Chondrocyte (in vitro differentiated cells): ENCODE measurements around the gene NEU1. TPM values are rescaled to one million over a fixed set of nuclear protein-coding genes. Genes with fewer than 3 reads are reported as not detected.
"Not testable (repeated sequence)": the region's sequence is repeated elsewhere in the genome, so short reads cannot be mapped to it uniquely, and the experiment has no call there.

Experiments
- DNase-seq: peaks from one replicate; pipeline ENCODE4 v3.0.0; 2021; ENCODE audit warnings: mixed read lengths, low spot score
- H3K27ac Mint-ChIP-seq: one replicate; pipeline ENCODE4 v1.8.0; 2021; ENCODE audit warnings: mild to moderate bottlenecking, moderate library complexity, mixed read lengths; ENCODE audit not compliant: unreplicated experiment
- H3K27me3 Mint-ChIP-seq: 2 replicates; pipeline ENCODE4 v1.8.0; 2021; ENCODE audit warnings: low read depth, mixed read lengths
- H3K36me3 Mint-ChIP-seq: 2 replicates; pipeline ENCODE4 v1.8.0; 2021; ENCODE audit warnings: low read depth, mixed read lengths
- H3K4me1 Mint-ChIP-seq: 2 replicates; pipeline ENCODE4 v1.8.0; 2021; ENCODE audit warnings: low read depth, mild to moderate bottlenecking, mixed read lengths
- H3K4me3 Mint-ChIP-seq: one replicate; pipeline ENCODE4 v1.8.0; 2021; ENCODE audit warnings: mild to moderate bottlenecking, moderate library complexity, mixed read lengths; ENCODE audit not compliant: unreplicated experiment
- H3K9me3 Mint-ChIP-seq: 2 replicates; pipeline ENCODE4 v1.8.0; 2021; ENCODE audit warnings: low read depth, mixed read lengths
- CTCF ChIP-seq: fragments of 200-600 bp; sonication (generic); IDR thresholded peaks from 2 replicates; pipeline ENCODE4 v1.5.0; 2021; ENCODE audit warnings: antibody characterized with exemption, mild to moderate bottlenecking, moderate library complexity
- long read RNA-seq: library from polyadenylated mRNA; stranded (forward); transcript quantifications from one replicate; pipeline ENCODE4 v2.0.0, GENCODE V29; 2021
- total RNA-seq: library from RNA; stranded (reverse); gene quantifications from 3 replicates; pipeline ENCODE4 v1.2.1, GENCODE V29; 2021

The NEU1 gene
- total RNA-seq: 63.8 to 67.5 TPM (median 64.2 TPM) in 3 replicates
- long read RNA-seq, transcript NEU1-206 (6 exons, 2,045 nt): major isoform, 115 of 124 reads
- long read RNA-seq, partial matches to known transcripts: 2 of 124 reads
- long read RNA-seq, other reads (novel, unspliced or antisense): 6 of 124 reads

- Mint-ChIP-seq H3K27me3 (no peaks in the 10 kb centered on the region), H3K4me1 (peaks cover 20% of the 10 kb centered on the region), H3K36me3 (peaks cover 11% of the 10 kb centered on the region), H3K27ac (peak within 1 kb of the TSS; percentile 98), H3K4me3 (peak within 1 kb of the TSS; percentile 96), H3K9me3 (no peaks in the 10 kb centered on the region)
- DNase-seq: peak; percentile 100
- TF ChIP-seq CTCF: no peak
Measured at GRCh38 chr6:31862344-31863235, at the start of gene NEU1. Gene NEU1, minus strand, starts transcription at chr6:31862821. Its CDS starts 45 bp downstream, at chr6:31862776.

- Mint-ChIP-seq H3K27me3 (peaks cover 2% of the 10 kb centered on the region), H3K36me3 (no peaks in the 10 kb centered on the region), H3K9me3 (no peaks in the 10 kb centered on the region), H3K4me3 (no peak overlapping the region), H3K27ac (peak overlapping the region; percentile 80), H3K4me1 (peaks cover 24% of the 10 kb centered on the region)
- DNase-seq: no peak
- no peak for TF ChIP-seq CTCF
Measured at GRCh38 chr6:31911826-31912585, 49.4 kb upstream of the NEU1 start.

GRCh38 chr6:31909298-31909697 lies 46.7 kb upstream of the NEU1 start:
- peaks cover 24% of the 10 kb centered on the region for H3K4me1 Mint-ChIP-seq
- H3K9me3 Mint-ChIP-seq, H3K4me3 Mint-ChIP-seq, H3K36me3 Mint-ChIP-seq, H3K27me3 Mint-ChIP-seq, DNase-seq, H3K27ac Mint-ChIP-seq: not testable (repeated sequence)

- Mint-ChIP-seq H3K36me3 (no peaks in the 10 kb centered on the region), H3K9me3 (no peaks in the 10 kb centered on the region), H3K4me3 (no peak overlapping the region), H3K27ac (no peak overlapping the region), H3K27me3 (no peaks in the 10 kb centered on the region), H3K4me1 (peaks cover 24% of the 10 kb centered on the region)
- TF ChIP-seq CTCF: no peak
- no peak for DNase-seq
Measured at GRCh38 chr6:31908791-31909190, 46.2 kb upstream of the NEU1 start.

- H3K4me3 Mint-ChIP-seq, H3K27ac Mint-ChIP-seq, H3K36me3 Mint-ChIP-seq, H3K27me3 Mint-ChIP-seq, DNase-seq, H3K9me3 Mint-ChIP-seq: not testable (repeated sequence)
- H3K4me1 Mint-ChIP-seq: peaks cover 24% of the 10 kb centered on the region
Measured at GRCh38 chr6:31908255-31908654, 45.6 kb upstream of the NEU1 start.

GRCh38 chr6:31907158-31907813 lies 44.7 kb upstream of the NEU1 start:
- no peak for TF ChIP-seq CTCF
- Mint-ChIP-seq H3K27ac (no peak overlapping the region), H3K4me1 (peaks cover 31% of the 10 kb centered on the region), H3K4me3 (no peak overlapping the region), H3K36me3 (no peaks in the 10 kb centered on the region), H3K9me3 (no peaks in the 10 kb centered on the region), H3K27me3 (no peaks in the 10 kb centered on the region)
- no peak for DNase-seq

GRCh38 chr6:31906727-31907126 lies 44.1 kb upstream of the NEU1 start:
- H3K4me1 Mint-ChIP-seq: peaks cover 26% of the 10 kb centered on the region
- H3K27me3 Mint-ChIP-seq, H3K4me3 Mint-ChIP-seq, H3K9me3 Mint-ChIP-seq, DNase-seq, H3K36me3 Mint-ChIP-seq, H3K27ac Mint-ChIP-seq: not testable (repeated sequence)
